H9 (cell line): ENCODE results near the gene CWC22. TPM values are rescaled to one million over a fixed set of nuclear protein-coding genes. Genes with fewer than 3 reads are reported as not detected.

Experiments
- DNase-seq: peaks from one replicate; pipeline ENCODE4 v3.0.0-alpha.2; 2017
- H2AFZ ChIP-seq: one replicate; pipeline ENCODE4 v1.6.1; 2013; ENCODE audit warnings: mild to moderate bottlenecking, low read length, control low read depth, moderate library complexity
- H2AK5ac ChIP-seq: 2 replicates; pipeline ENCODE4 v1.6.1; 2013; ENCODE audit warnings: low read length, control low read depth, mixed read lengths; ENCODE audit not compliant: insufficient read length
- H2BK120ac ChIP-seq: one replicate; pipeline ENCODE4 v1.6.1; 2013; ENCODE audit warnings: low read depth, mild to moderate bottlenecking, low read length, control low read depth, inconsistent platforms; ENCODE audit not compliant: poor library complexity, severe bottlenecking
- H2BK12ac ChIP-seq: 2 replicates; pipeline ENCODE4 v1.6.1; 2013; ENCODE audit warnings: low read length, control low read depth, mixed read lengths, low read depth; ENCODE audit not compliant: insufficient read length
- H2BK15ac ChIP-seq: 2 replicates; pipeline ENCODE4 v1.6.1; 2013; ENCODE audit warnings: low read depth, low read length, control low read depth
- H2BK20ac ChIP-seq: one replicate; pipeline ENCODE4 v1.6.1; 2013; ENCODE audit warnings: low read depth, mild to moderate bottlenecking, low read length, control low read depth, inconsistent platforms; ENCODE audit not compliant: poor library complexity, severe bottlenecking
- H2BK5ac ChIP-seq: 2 replicates; pipeline ENCODE4 v1.6.1; 2013; ENCODE audit warnings: low read length, control low read depth, mixed read lengths; ENCODE audit not compliant: insufficient read length
- H3K14ac ChIP-seq: 2 replicates; pipeline ENCODE4 v1.6.1; 2013; ENCODE audit warnings: low read length, control low read depth; ENCODE audit not compliant: insufficient read depth
- H3K18ac ChIP-seq: 2 replicates; pipeline ENCODE4 v1.6.1; 2013; ENCODE audit warnings: low read depth, mild to moderate bottlenecking, mixed read lengths, low read length, control low read depth; ENCODE audit not compliant: insufficient read length
- H3K23ac ChIP-seq: 2 replicates; pipeline ENCODE4 v1.6.1; 2013; ENCODE audit warnings: low read length, control low read depth, mixed read lengths, low read depth; ENCODE audit not compliant: insufficient read length
- H3K23me2 ChIP-seq: 2 replicates; pipeline ENCODE4 v1.6.1; 2013; ENCODE audit warnings: low read depth, mild to moderate bottlenecking, mixed read lengths, low read length, control low read depth; ENCODE audit not compliant: insufficient read length, poor library complexity, severe bottlenecking
- H3K27ac ChIP-seq: 2 replicates; pipeline ENCODE4 v1.5.1; 2013; ENCODE audit warnings: low read length, control low read depth, mixed read lengths, low read depth; ENCODE audit not compliant: insufficient read length
- H3K27me3 ChIP-seq: 2 replicates; pipeline ENCODE4 v1.6.1; 2013; ENCODE audit warnings: low read length, control low read depth, inconsistent platforms; ENCODE audit not compliant: insufficient read depth
- H3K4ac ChIP-seq: 2 replicates; pipeline ENCODE4 v1.6.1; 2013; ENCODE audit warnings: low read depth, mild to moderate bottlenecking, control low read depth, inconsistent platforms, low read length, moderate library complexity
- H3K4me1 ChIP-seq: 2 replicates; pipeline ENCODE4 v1.6.1; 2013; ENCODE audit warnings: low read length, control low read depth, inconsistent platforms; ENCODE audit not compliant: insufficient read depth
- H3K4me2 ChIP-seq: 2 replicates; pipeline ENCODE4 v1.6.1; 2013; ENCODE audit warnings: low read length, control low read depth, mixed read lengths; ENCODE audit not compliant: insufficient read length, insufficient read depth
- H3K56ac ChIP-seq: 2 replicates; pipeline ENCODE4 v1.6.1; 2013; ENCODE audit warnings: low read depth, mild to moderate bottlenecking, mixed read lengths, low read length, control low read depth; ENCODE audit not compliant: insufficient read length
- H3K79me1 ChIP-seq: 2 replicates; pipeline ENCODE4 v1.6.1; 2013; ENCODE audit warnings: low read depth, mild to moderate bottlenecking, moderate library complexity, low read length, control low read depth, inconsistent platforms; ENCODE audit not compliant: insufficient read depth, poor library complexity, severe bottlenecking
- H3K79me2 ChIP-seq: 2 replicates; pipeline ENCODE4 v1.6.1; 2013; ENCODE audit warnings: low read length, control low read depth, inconsistent platforms; ENCODE audit not compliant: insufficient read depth
- H3K9ac ChIP-seq: 2 replicates; pipeline ENCODE4 v1.6.1; 2013; ENCODE audit warnings: low read length, control low read depth, mixed read lengths; ENCODE audit not compliant: insufficient read length; ENCODE audit errors: extremely low read depth
- H3K9me3 ChIP-seq: one replicate; pipeline ENCODE4 v1.6.1; 2013; ENCODE audit warnings: low read depth, low read length, inconsistent platforms; ENCODE audit not compliant: control insufficient read depth
- H3T11ph ChIP-seq: one replicate; pipeline ENCODE4 v1.6.1; 2013; ENCODE audit warnings: mild to moderate bottlenecking, low read length, control low read depth, inconsistent platforms
- H4K20me1 ChIP-seq: one replicate; pipeline ENCODE4 v1.6.1; 2013; ENCODE audit not compliant: control insufficient read depth, insufficient read length, insufficient read depth
- H4K5ac ChIP-seq: 2 replicates; pipeline ENCODE4 v1.6.1; 2013; ENCODE audit warnings: low read depth, mild to moderate bottlenecking, mixed read lengths, low read length, control low read depth; ENCODE audit not compliant: insufficient read length
- H4K8ac ChIP-seq: replicated peaks from 2 replicates; pipeline ENCODE4 v1.6.1; 2013; ENCODE audit warnings: low read length, control low read depth, mixed read lengths, low read depth; ENCODE audit not compliant: insufficient read length
- H4K91ac ChIP-seq: 2 replicates; pipeline ENCODE4 v1.6.1; 2013; ENCODE audit warnings: low read depth, mild to moderate bottlenecking, moderate library complexity, mixed read lengths, low read length, control low read depth; ENCODE audit not compliant: insufficient read length
- H3K27ac Mint-ChIP-seq, 3 experiments: 2 replicates in 2 of 3; 3 replicates in 1 of 3; pipeline ENCODE4 v1.8.0; 2020 to 2021; ENCODE audit warnings: mixed read lengths in 3 of 3, mild to moderate bottlenecking in 1 of 3, moderate library complexity in 1 of 3
- H3K27me3 Mint-ChIP-seq: 2 replicates; pipeline ENCODE4 v1.8.0; 2021; ENCODE audit warnings: low read depth, mild to moderate bottlenecking, moderate library complexity, mixed read lengths
- H3K36me3 Mint-ChIP-seq, 3 experiments: 2 replicates in 2 of 3; 3 replicates in 1 of 3; pipeline ENCODE4 v1.8.0; 2020 to 2021; ENCODE audit warnings: low read depth in 3 of 3, mixed read lengths in 3 of 3; ENCODE audit not compliant: insufficient read depth in 1 of 3
- H3K4me1 Mint-ChIP-seq, 2 experiments: 2 replicates each; pipeline ENCODE4 v1.8.0; 2020; ENCODE audit warnings: mixed read lengths in 2 of 2
- H3K4me3 Mint-ChIP-seq, 2 experiments: 2 replicates in 1 of 2; 3 replicates in 1 of 2; pipeline ENCODE4 v1.8.0; 2020 to 2021; ENCODE audit warnings: mild to moderate bottlenecking in 2 of 2, mixed read lengths in 2 of 2, moderate library complexity in 1 of 2
- H3K9me3 Mint-ChIP-seq, 2 experiments: 2 replicates in 1 of 2; 3 replicates in 1 of 2; pipeline ENCODE4 v1.8.0; 2020; ENCODE audit warnings: mild to moderate bottlenecking in 2 of 2, mixed read lengths in 2 of 2, moderate library complexity in 1 of 2
- WGBS: extraction: QIAGEN DNeasy Blood & Tissue Kit; methylation state at CpG from one replicate; pipeline ENCODE4 v1.1.7; 2013; ENCODE audit warnings: missing lambda C conversion rate, low lambda C conversion rate, mixed read lengths; ENCODE audit not compliant: insufficient read length; ENCODE audit errors: extremely low coverage; 5-methylcytosine and 5-hydroxymethylcytosine counted together
- total RNA-seq: library from RNA; stranded (reverse); gene quantifications from 2 replicates; pipeline ENCODE4 v1.2.1, GENCODE V29; 2021
- TF ChIP-seq, protein P1 (sequence below): fragments of 200-600 bp; sonication (generic); conservative IDR thresholded peaks from 3 replicates; pipeline ENCODE4 v1.8.0; 2021; ENCODE audit warnings: antibody characterized with exemption, mild to moderate bottlenecking

The CWC22 gene
- total RNA-seq, 1 experiment from 2014 or later: 43.4 TPM

DNA sequence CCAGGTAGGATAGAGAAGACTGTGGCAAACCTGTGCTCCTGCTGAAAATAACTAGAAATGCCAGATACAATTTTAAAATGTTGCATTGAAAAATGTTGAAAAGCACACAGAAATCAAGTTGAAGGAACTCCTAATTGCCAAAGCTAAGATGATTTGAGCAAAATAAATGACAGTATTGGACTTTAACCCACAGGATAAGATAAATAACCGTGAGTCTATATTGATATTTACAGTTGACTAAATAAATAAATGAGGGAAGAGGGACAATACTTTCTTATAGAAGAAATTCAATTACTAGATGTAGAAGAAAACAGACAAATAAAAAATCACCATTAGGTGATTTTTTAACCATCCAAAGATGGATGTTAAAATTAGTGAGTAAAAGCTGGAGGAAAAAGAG, 59.0 kb downstream of the CWC22 start:
- H3K36me3 Mint-ChIP-seq: peaks cover 13 to 58% (median 56%) of the 10 kb centered on the region in 3 experiments; a peak in 6 of 7 replicates
- H2BK12ac ChIP-seq: no peak overlapping the region
- no peak overlapping the region for H4K5ac ChIP-seq

More for the DNA sequence above, 59.0 kb downstream of the CWC22 start:
- H2BK15ac ChIP-seq: no peak overlapping the region
- no peak overlapping the region for H3T11ph ChIP-seq
- no peak overlapping the region for H2BK120ac ChIP-seq
- WGBS: no CpG with 5 or more reads among the region's 1 CpG
- H3K56ac ChIP-seq: no peak overlapping the region
- H3K14ac ChIP-seq: no peak overlapping the region
- H3K4me3 Mint-ChIP-seq: no peak overlapping the region
- H3K79me2 ChIP-seq: no peaks in the 10 kb centered on the region
- no peaks in the 10 kb centered on the region for H3K23me2 ChIP-seq
- no peaks in the 10 kb centered on the region for H3K4me1 ChIP-seq
- H3K4me1 Mint-ChIP-seq: no peaks in the 10 kb centered on the region; a peak in 1 of 4 replicates
- no peak overlapping the region for H3K27ac Mint-ChIP-seq
- DNase-seq: no peak
- H3K9me3 Mint-ChIP-seq: no peaks in the 10 kb centered on the region
- H3K27me3 ChIP-seq: no peaks in the 10 kb centered on the region
- no peak overlapping the region for H3K27ac ChIP-seq
- H3K9me3 ChIP-seq: no peaks in the 10 kb centered on the region
- H4K91ac ChIP-seq: no peak overlapping the region
- no peak overlapping the region for H2AFZ ChIP-seq
- no peak overlapping the region for H3K4me2 ChIP-seq
- no peaks in the 10 kb centered on the region for H3K27me3 Mint-ChIP-seq
- no peak overlapping the region for H4K8ac ChIP-seq
- H3K23ac ChIP-seq: no peak overlapping the region
- H2AK5ac ChIP-seq: no peak overlapping the region
- H3K18ac ChIP-seq: no peak overlapping the region
- TF ChIP-seq, protein P1, sequence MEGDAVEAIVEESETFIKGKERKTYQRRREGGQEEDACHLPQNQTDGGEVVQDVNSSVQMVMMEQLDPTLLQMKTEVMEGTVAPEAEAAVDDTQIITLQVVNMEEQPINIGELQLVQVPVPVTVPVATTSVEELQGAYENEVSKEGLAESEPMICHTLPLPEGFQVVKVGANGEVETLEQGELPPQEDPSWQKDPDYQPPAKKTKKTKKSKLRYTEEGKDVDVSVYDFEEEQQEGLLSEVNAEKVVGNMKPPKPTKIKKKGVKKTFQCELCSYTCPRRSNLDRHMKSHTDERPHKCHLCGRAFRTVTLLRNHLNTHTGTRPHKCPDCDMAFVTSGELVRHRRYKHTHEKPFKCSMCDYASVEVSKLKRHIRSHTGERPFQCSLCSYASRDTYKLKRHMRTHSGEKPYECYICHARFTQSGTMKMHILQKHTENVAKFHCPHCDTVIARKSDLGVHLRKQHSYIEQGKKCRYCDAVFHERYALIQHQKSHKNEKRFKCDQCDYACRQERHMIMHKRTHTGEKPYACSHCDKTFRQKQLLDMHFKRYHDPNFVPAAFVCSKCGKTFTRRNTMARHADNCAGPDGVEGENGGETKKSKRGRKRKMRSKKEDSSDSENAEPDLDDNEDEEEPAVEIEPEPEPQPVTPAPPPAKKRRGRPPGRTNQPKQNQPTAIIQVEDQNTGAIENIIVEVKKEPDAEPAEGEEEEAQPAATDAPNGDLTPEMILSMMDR: no peak
- H3K79me1 ChIP-seq: no peaks in the 10 kb centered on the region
- no peak overlapping the region for H3K9ac ChIP-seq
- no peak overlapping the region for H3K4ac ChIP-seq
- H4K20me1 ChIP-seq: no peaks in the 10 kb centered on the region
- no peak overlapping the region for H2BK5ac ChIP-seq
- no peak overlapping the region for H2BK20ac ChIP-seq
